HG03521 (cell line): Measurements from ENCODE around the gene CD80.
"Not testable (repeated sequence)": the region's sequence is repeated elsewhere in the genome, so short reads cannot be mapped to it uniquely, and the experiment has no call there.

Experiments used
- ATAC-seq: cut with Tn5 transposase; IDR thresholded peaks from one replicate; pipeline ENCODE4 v1.9.1; 2021; ENCODE audit warnings: mild to moderate bottlenecking, moderate library complexity; ENCODE audit not compliant: unreplicated experiment

CD80 gene

GRCh38 chr3:119559441-119559963 is at the start of gene CD80:
Gene CD80 (minus strand): TSS chr3:119559614. CDS start chr3:119557728, 1,886 bp downstream.
- ATAC-seq = peak; percentile 61

GRCh38 chr3:119608405-119609000 is 49.1 kb upstream of the CD80 start:
- ATAC-seq = no peak

- no peak for ATAC-seq
These were observed 45.5 kb upstream of the CD80 start for GRCh38 chr3:119604878-119605277.

- ATAC-seq = no peak
These were observed 43.3 kb upstream of the CD80 start for GRCh38 chr3:119602676-119603075.

GRCh38 chr3:119601154-119601553 is 41.7 kb upstream of the CD80 start:
- ATAC-seq = no peak

GRCh38 chr3:119600732-119601131 is 41.3 kb upstream of the CD80 start:
- peak; percentile 77 for ATAC-seq

GRCh38 chr3:119599558-119600174 is 40.3 kb upstream of the CD80 start:
- no peak for ATAC-seq

- ATAC-seq = no peak
These were observed 39.1 kb upstream of the CD80 start for GRCh38 chr3:119598410-119599098.

GRCh38 chr3:119597548-119598288 is 38.3 kb upstream of the CD80 start, which contains the start of gene PLA1A:
Gene PLA1A (plus strand): TSS chr3:119597885. CDS start chr3:119597914, 29 bp downstream.
- no peak for ATAC-seq

- ATAC-seq = no peak
These were observed 37.0 kb upstream of the CD80 start for GRCh38 chr3:119596398-119596797.

- ATAC-seq = no peak
These were observed 36.4 kb upstream of the CD80 start for GRCh38 chr3:119595639-119596334.

GRCh38 chr3:119594929-119595328 is 35.5 kb upstream of the CD80 start:
- not testable (repeated sequence) for ATAC-seq

- ATAC-seq = no peak
These were observed 34.7 kb upstream of the CD80 start for GRCh38 chr3:119594066-119594465.

GRCh38 chr3:119592861-119593260 is 33.4 kb upstream of the CD80 start:
- no peak for ATAC-seq

- no peak for ATAC-seq
These were observed 31.3 kb upstream of the CD80 start for GRCh38 chr3:119590706-119591105.

GRCh38 chr3:119589102-119589773 is 29.8 kb upstream of the CD80 start:
- ATAC-seq = no peak

GRCh38 chr3:119588112-119588511 is 28.7 kb upstream of the CD80 start:
- no peak for ATAC-seq

GRCh38 chr3:119586733-119587172 is 27.3 kb upstream of the CD80 start:
- no peak for ATAC-seq

GRCh38 chr3:119585856-119586570 is 26.6 kb upstream of the CD80 start:
- ATAC-seq = no peak
